Measurements from ENCODE around the gene INSR. TPM values are rescaled to one million over a fixed set of nuclear protein-coding genes. Genes with fewer than 3 reads are reported as not detected.
A peak's percentile ranks its signal among the peaks of the same experiment; 100 is the strongest.

Gene INSR
- total RNA-seq, 2 experiments from 2014 or later: 0.87 to 1.0 TPM

GRCh38 chr19:7074705-7075282 is 219.4 kb downstream of the INSR start:
- H3K27me3 Mint-ChIP-seq: no peaks in the 10 kb centered on the region
- no peak for TF ChIP-seq CTCF (IDR thresholded peaks at IDR 0.05)
- POLR2A ChIA-PET: no interaction called here

GRCh38 chr19:7072541-7072940 is 221.7 kb downstream of the INSR start:
- DNase-seq (no peak), ATAC-seq (no peak)
- intact Hi-C loops (cut with micrococcal nuclease): no loop called here
- H3K4me1 Mint-ChIP-seq (ENCODE audit: low read depth): peaks cover 19% of the 10 kb centered on the region
- no peaks in the 10 kb centered on the region for H3K27me3 Mint-ChIP-seq
- no peak overlapping the region for H3K27ac Mint-ChIP-seq
- TF ChIP-seq CTCF (IDR thresholded peaks at IDR 0.05): no peak
- peaks cover 10% of the 10 kb centered on the region for H3K9me3 Mint-ChIP-seq
- H3K36me3 Mint-ChIP-seq (ENCODE audit: low read depth): peaks cover 63% of the 10 kb centered on the region
- CTCF ChIA-PET: no interaction called here
- POLR2A ChIA-PET: no interaction called here
- peak overlapping the region; percentile 19 for H3K4me3 Mint-ChIP-seq

More at GRCh38 chr19:7074705-7075282, 219.4 kb downstream of the INSR start:
- H3K9me3 Mint-ChIP-seq: peaks cover 27% of the 10 kb centered on the region
- intact Hi-C loops (cut with micrococcal nuclease): no loop called here
- H3K4me3 Mint-ChIP-seq: no peak overlapping the region
- peaks cover 18% of the 10 kb centered on the region for H3K4me1 Mint-ChIP-seq (ENCODE audit: low read depth)
- CTCF ChIA-PET: no interaction called here
- no peak for ATAC-seq
- H3K27ac Mint-ChIP-seq: no peak overlapping the region
- no peak for DNase-seq
- H3K36me3 Mint-ChIP-seq (ENCODE audit: low read depth): peaks cover 84% of the 10 kb centered on the region

GRCh38 chr19:7069904-7070226 is 224.3 kb downstream of the INSR start:
- Mint-ChIP-seq H3K27me3 (no peaks in the 10 kb centered on the region), H3K36me3 (ENCODE audit: low read depth) (peaks cover 36% of the 10 kb centered on the region), H3K4me3 (peak overlapping the region; percentile 89), H3K9me3 (peaks cover 4% of the 10 kb centered on the region), H3K27ac (peak overlapping the region; percentile 77), H3K4me1 (ENCODE audit: low read depth) (peaks cover 19% of the 10 kb centered on the region)
- ChIA-PET POLR2A (interaction anchor here (0.9 to 3.7 kb wide), 5 partner anchors 11 to 180 kb away, joined by 3 to 14 read pairs (median 4); no protein-coding TSS in a partner anchor), CTCF (interaction anchor here (1.1 to 1.6 kb wide), 3 partner anchors 12 to 286 kb away, joined by 3 to 4 read pairs (median 3); no protein-coding TSS in a partner anchor)
- intact Hi-C loops (cut with micrococcal nuclease): no loop called here
- no peak for DNase-seq
- ATAC-seq: peak; percentile 10
- no peak for TF ChIP-seq CTCF (IDR thresholded peaks at IDR 0.05)

- Mint-ChIP-seq H3K27me3 (no peaks in the 10 kb centered on the region), H3K4me1 (ENCODE audit: low read depth) (peaks cover 16% of the 10 kb centered on the region), H3K36me3 (ENCODE audit: low read depth) (peaks cover 31% of the 10 kb centered on the region), H3K27ac (peak within 1 kb of the TSS; percentile 77), H3K9me3 (peaks cover 2% of the 10 kb centered on the region), H3K4me3 (peak within 1 kb of the TSS; percentile 89)
- DNase-seq (peak; percentile 100), ATAC-seq (peak; percentile 98)
- TF ChIP-seq CTCF (IDR thresholded peaks at IDR 0.05): no peak
- intact Hi-C loops (cut with micrococcal nuclease): no loop called here
- POLR2A ChIA-PET: interaction anchor here (0.9 to 3.7 kb wide), 8 partner anchors 12 to 427 kb away, joined by 3 to 14 read pairs (median 3); no protein-coding TSS in a partner anchor
- CTCF ChIA-PET: interaction anchor here (0.6 to 1.6 kb wide), 6 partner anchors 12 to 452 kb away, joined by 3 to 4 read pairs (median 3); no protein-coding TSS in a partner anchor
Measured at GRCh38 chr19:7069042-7069903, 224.9 kb downstream of the INSR start, which contains the start of gene ZNF557. Gene ZNF557 (plus strand): TSS chr19:7069703. CDS start chr19:7075075, 5,372 bp downstream.

Measured in activated CD8-positive, alpha-beta T cell treated with anti-CD3 and anti-CD28 coated beads for 36 hours (primary cell).